LNCAP (cell line): ENCODE data around the gene PSKH1.

Source experiments
- TF ChIP-seq, protein P1 (sequence below): fragments of 450-650 bp; IDR thresholded peaks from 2 replicates; pipeline ENCODE4 v1.5.1; 2017; ENCODE audit warnings: mild to moderate bottlenecking

The PSKH1 gene

GRCh38 chr16:67976205-67976604 is 83.2 kb downstream of the PSKH1 start:
- TF ChIP-seq, protein P1, sequence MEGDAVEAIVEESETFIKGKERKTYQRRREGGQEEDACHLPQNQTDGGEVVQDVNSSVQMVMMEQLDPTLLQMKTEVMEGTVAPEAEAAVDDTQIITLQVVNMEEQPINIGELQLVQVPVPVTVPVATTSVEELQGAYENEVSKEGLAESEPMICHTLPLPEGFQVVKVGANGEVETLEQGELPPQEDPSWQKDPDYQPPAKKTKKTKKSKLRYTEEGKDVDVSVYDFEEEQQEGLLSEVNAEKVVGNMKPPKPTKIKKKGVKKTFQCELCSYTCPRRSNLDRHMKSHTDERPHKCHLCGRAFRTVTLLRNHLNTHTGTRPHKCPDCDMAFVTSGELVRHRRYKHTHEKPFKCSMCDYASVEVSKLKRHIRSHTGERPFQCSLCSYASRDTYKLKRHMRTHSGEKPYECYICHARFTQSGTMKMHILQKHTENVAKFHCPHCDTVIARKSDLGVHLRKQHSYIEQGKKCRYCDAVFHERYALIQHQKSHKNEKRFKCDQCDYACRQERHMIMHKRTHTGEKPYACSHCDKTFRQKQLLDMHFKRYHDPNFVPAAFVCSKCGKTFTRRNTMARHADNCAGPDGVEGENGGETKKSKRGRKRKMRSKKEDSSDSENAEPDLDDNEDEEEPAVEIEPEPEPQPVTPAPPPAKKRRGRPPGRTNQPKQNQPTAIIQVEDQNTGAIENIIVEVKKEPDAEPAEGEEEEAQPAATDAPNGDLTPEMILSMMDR: no peak

- TF ChIP-seq, protein P1: no peak
These were observed 84.0 kb downstream of the PSKH1 start for GRCh38 chr16:67977005-67977404.

DNA sequence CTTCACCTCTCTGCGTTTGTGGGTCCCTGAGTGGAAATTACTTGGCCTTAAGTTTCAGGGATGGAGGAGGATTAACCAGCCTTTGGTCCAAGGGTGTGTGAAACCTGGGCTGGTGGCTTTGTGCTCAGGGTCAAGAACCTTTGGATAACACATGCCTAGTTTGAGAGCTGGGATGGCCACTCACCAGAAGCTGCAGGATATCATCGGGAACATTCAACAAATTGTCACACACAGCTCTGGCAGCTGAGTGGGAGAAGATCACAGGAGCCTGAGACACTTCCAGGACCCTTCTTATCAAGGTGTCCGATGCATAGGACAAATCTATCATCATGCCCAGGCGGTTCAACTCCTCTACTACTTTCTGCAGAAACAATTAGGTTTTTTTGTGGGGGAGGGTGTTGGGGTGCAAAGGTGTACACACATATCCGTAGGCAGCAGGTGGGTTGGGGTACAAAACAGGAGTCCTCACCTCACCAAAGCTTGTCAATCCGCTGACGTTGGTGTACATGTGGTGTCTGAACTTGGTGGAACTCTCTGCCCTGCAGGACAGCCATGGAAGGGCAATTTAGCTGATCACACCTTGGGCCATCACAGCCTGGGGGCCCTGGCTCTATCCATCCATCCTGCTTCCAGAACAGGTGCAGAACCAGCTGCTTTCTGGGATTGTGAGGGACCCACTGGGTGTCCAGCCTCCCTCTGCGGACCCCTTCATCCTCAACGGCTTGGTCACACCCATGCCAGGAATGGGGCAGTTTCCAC is 84.6 kb downstream of the PSKH1 start:
- TF ChIP-seq, protein P1: no peak
